Activated CD4-positive, alpha-beta T cell treated with anti-CD3 and anti-CD28 coated beads, Interleukin-2, amount 10 ng/mL, durations not matched to agents 24 days and 14 days (primary cell): ENCODE data around the gene SHISAL2B. TPM values are rescaled to one million over a fixed set of nuclear protein-coding genes. Genes with fewer than 3 reads are reported as not detected.

Experiments used
- DNase-seq: peaks from one replicate; pipeline ENCODE4 v3.0.0; 2022
- H3K27ac Mint-ChIP-seq: one replicate; pipeline ENCODE4 v1.8.0; 2022; ENCODE audit warnings: mild to moderate bottlenecking, mixed read lengths
- H3K27me3 Mint-ChIP-seq: one replicate; pipeline ENCODE4 v1.8.0; 2022; ENCODE audit warnings: mixed read lengths
- H3K36me3 Mint-ChIP-seq: one replicate; pipeline ENCODE4 v1.8.0; 2022; ENCODE audit warnings: low read depth, mild to moderate bottlenecking, mixed read lengths
- H3K4me1 Mint-ChIP-seq: one replicate; pipeline ENCODE4 v1.8.0; 2021; ENCODE audit warnings: mixed read lengths
- H3K4me3 Mint-ChIP-seq: one replicate; pipeline ENCODE4 v1.8.0; 2022; ENCODE audit warnings: mild to moderate bottlenecking, moderate library complexity, mixed read lengths
- H3K9me3 Mint-ChIP-seq: one replicate; pipeline ENCODE4 v1.8.0; 2021; ENCODE audit warnings: mixed read lengths
- intact Hi-C: fragments of 100-400 bp; cut with micrococcal nuclease; formaldehyde crosslinking; loops from one replicate; pipeline ENCODE4 v1.15.1; 2023
- total RNA-seq: library from RNA; stranded (reverse); gene quantifications from 2 replicates; pipeline ENCODE4 v1.2.3, GENCODE V29; 2022

SHISAL2B gene
- total RNA-seq, 1 donor from 2014 or later, result not detected

DNA sequence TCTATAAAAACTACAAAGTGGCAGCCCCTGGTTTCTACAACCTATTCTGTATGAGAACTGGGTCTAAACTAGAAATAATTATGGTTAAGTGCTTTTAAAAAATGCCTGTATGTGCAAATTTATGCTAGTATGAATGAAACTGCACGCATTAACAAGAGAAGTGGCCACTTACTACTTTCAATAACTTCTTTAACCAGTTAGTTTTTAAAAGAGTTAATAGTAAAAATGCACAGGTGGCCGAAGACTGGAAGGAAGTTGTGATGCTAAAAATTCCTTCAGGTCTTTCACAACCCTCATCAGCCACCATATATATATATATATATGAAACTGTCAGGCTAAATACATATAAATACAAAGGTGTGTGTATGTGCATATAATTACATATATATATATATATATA lies 36.8 kb downstream of the SHISAL2B start:
- intact Hi-C loops, result no loop called here
- Mint-ChIP-seq H3K27ac (no peak overlapping the region), H3K36me3 (peaks cover 33% of the 10 kb centered on the region), H3K27me3 (no peaks in the 10 kb centered on the region), H3K9me3 (no peaks in the 10 kb centered on the region), H3K4me1 (peaks cover 3% of the 10 kb centered on the region), H3K4me3 (no peak overlapping the region)
- no peak for DNase-seq

DNA sequence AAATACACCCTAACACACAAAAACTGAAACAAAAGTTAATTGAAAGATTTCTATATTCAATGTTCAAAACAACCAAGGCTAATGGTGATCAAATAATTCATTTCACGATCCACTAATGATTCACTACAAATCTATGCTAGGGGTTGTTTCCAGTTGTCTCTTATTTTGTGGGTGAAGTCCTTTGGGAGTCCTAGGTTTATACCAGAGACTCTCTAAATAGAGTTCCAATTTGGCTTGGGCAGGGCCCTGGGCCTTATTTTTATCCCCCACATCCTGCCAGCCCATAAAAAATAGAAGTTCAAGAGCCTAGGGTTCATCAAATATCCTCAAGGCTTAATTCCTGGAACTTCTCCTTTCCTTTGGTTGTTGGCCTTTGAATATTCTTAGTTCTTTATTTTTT lies 52.1 kb downstream of the SHISAL2B start:
- Mint-ChIP-seq H3K9me3 (no peaks in the 10 kb centered on the region), H3K36me3 (peaks cover 11% of the 10 kb centered on the region), H3K4me1 (peaks cover 7% of the 10 kb centered on the region), H3K27ac (no peak overlapping the region), H3K27me3 (no peaks in the 10 kb centered on the region), H3K4me3 (no peak overlapping the region)
- intact Hi-C loops, result no loop called here
- DNase-seq, result no peak

GRCh38 chr5:64742821-64743220 lies 52.5 kb downstream of the SHISAL2B start:
- Mint-ChIP-seq H3K4me3 (no peak overlapping the region), H3K36me3 (peaks cover 9% of the 10 kb centered on the region), H3K27me3 (no peaks in the 10 kb centered on the region), H3K4me1 (peaks cover 7% of the 10 kb centered on the region), H3K27ac (no peak overlapping the region), H3K9me3 (no peaks in the 10 kb centered on the region)
- intact Hi-C loops, result no loop called here
- no peak for DNase-seq

GRCh38 chr5:64744914-64745313 lies 54.6 kb downstream of the SHISAL2B start:
- intact Hi-C loops, result no loop called here
- DNase-seq, result no peak
- Mint-ChIP-seq H3K4me3 (no peak overlapping the region), H3K36me3 (peaks cover 2% of the 10 kb centered on the region), H3K9me3 (no peaks in the 10 kb centered on the region), H3K27me3 (no peaks in the 10 kb centered on the region), H3K4me1 (peaks cover 9% of the 10 kb centered on the region), H3K27ac (peak overlapping the region; percentile 55)

DNA sequence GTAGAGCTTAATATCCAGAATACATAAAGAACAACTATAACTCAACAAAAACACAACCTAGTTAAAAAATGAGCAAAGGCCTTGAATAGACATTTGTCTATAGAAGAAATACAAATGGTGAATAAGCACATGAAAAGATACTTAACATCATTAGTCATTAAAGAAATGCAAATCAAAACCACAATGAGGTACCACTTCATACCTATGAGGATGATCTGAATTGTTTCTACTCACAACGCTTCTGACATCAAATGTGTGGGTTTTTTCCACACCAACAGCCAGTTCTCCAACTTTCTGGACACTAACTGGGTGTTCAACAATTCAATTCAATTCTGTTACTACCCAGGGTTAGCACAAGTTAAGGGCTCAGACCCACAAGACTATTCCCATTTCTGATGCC lies 56.1 kb downstream of the SHISAL2B start:
- no peak overlapping the region for H3K27ac Mint-ChIP-seq
- peaks cover 9% of the 10 kb centered on the region for H3K4me1 Mint-ChIP-seq
- DNase-seq, result no peak
- intact Hi-C loops, result no loop called here
- no peaks in the 10 kb centered on the region for H3K9me3 Mint-ChIP-seq
- H3K27me3 Mint-ChIP-seq, result no peaks in the 10 kb centered on the region
- H3K36me3 Mint-ChIP-seq, result peaks cover 2% of the 10 kb centered on the region
- H3K4me3 Mint-ChIP-seq, result no peak overlapping the region

DNA sequence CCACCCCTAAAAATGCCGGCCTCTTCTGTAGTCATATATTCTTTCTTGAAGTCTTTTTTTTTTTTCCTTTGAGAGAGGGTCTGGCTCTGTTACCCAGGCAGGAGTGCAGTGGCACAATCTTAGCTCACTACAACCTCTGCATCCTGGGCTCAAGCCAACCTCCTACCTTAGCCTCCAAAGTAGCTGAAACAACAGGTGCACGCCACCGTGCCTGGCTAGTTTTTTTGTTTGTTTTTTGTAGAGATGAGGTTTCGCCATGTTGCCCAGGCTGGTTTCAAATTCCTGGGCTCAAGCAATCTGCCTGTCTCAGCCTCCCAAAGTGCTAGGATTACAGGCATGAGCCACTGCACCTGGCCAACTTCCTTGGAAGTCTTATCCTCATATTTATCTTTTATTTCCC lies 59.1 kb downstream of the SHISAL2B start:
- peaks cover 4% of the 10 kb centered on the region for H3K36me3 Mint-ChIP-seq
- no peaks in the 10 kb centered on the region for H3K27me3 Mint-ChIP-seq
- H3K4me3 Mint-ChIP-seq, result no peak overlapping the region
- no peaks in the 10 kb centered on the region for H3K9me3 Mint-ChIP-seq
- no peak for DNase-seq
- intact Hi-C loops, result no loop called here
- no peak overlapping the region for H3K27ac Mint-ChIP-seq
- peaks cover 9% of the 10 kb centered on the region for H3K4me1 Mint-ChIP-seq

GRCh38 chr5:64754066-64754465 lies 63.8 kb downstream of the SHISAL2B start:
- intact Hi-C loops, result no loop called here

GRCh38 chr5:64758901-64759300 lies 68.6 kb downstream of the SHISAL2B start:
- intact Hi-C loops, result no loop called here
- no peak overlapping the region for H3K27ac Mint-ChIP-seq
- peaks cover 5% of the 10 kb centered on the region for H3K4me1 Mint-ChIP-seq
- no peaks in the 10 kb centered on the region for H3K27me3 Mint-ChIP-seq
- peaks cover 9% of the 10 kb centered on the region for H3K36me3 Mint-ChIP-seq
- DNase-seq, result no peak
- no peaks in the 10 kb centered on the region for H3K9me3 Mint-ChIP-seq
- H3K4me3 Mint-ChIP-seq, result no peak overlapping the region

More at GRCh38 chr5:64754066-64754465, 63.8 kb downstream of the SHISAL2B start:
- H3K4me1 Mint-ChIP-seq, result peaks cover 6% of the 10 kb centered on the region
- H3K9me3 Mint-ChIP-seq, result no peaks in the 10 kb centered on the region
- peaks cover 11% of the 10 kb centered on the region for H3K36me3 Mint-ChIP-seq
- H3K4me3 Mint-ChIP-seq, result no peak overlapping the region
- H3K27me3 Mint-ChIP-seq, result no peaks in the 10 kb centered on the region
- no peak overlapping the region for H3K27ac Mint-ChIP-seq
- no peak for DNase-seq

- Mint-ChIP-seq H3K4me3 (no peak overlapping the region), H3K4me1 (peaks cover 8% of the 10 kb centered on the region), H3K27ac (no peak overlapping the region), H3K36me3 (peaks cover 8% of the 10 kb centered on the region), H3K27me3 (no peaks in the 10 kb centered on the region), H3K9me3 (no peaks in the 10 kb centered on the region)
- intact Hi-C loops, result no loop called here
- DNase-seq, result no peak
Observed at GRCh38 chr5:64759960-64760660, 69.8 kb downstream of the SHISAL2B start.

GRCh38 chr5:64763948-64764503 lies 73.7 kb downstream of the SHISAL2B start:
- H3K27me3 Mint-ChIP-seq, result no peaks in the 10 kb centered on the region

GRCh38 chr5:64765804-64766504 lies 75.7 kb downstream of the SHISAL2B start:
- H3K4me3 Mint-ChIP-seq, result peak overlapping the region; percentile 49
- intact Hi-C loops, result loop anchor here (5.0 kb wide), 3 partner anchors 129 to 716 kb away; partner anchors contain the start of gene ADAMTS6
- H3K27me3 Mint-ChIP-seq, result no peaks in the 10 kb centered on the region
- peaks cover 39% of the 10 kb centered on the region for H3K4me1 Mint-ChIP-seq
- DNase-seq, result peak; percentile 61
- H3K36me3 Mint-ChIP-seq, result peaks cover 18% of the 10 kb centered on the region
- H3K27ac Mint-ChIP-seq, result peak overlapping the region; percentile 45
- H3K9me3 Mint-ChIP-seq, result no peaks in the 10 kb centered on the region

More at GRCh38 chr5:64763948-64764503, 73.7 kb downstream of the SHISAL2B start:
- H3K4me1 Mint-ChIP-seq, result peaks cover 28% of the 10 kb centered on the region
- no peaks in the 10 kb centered on the region for H3K9me3 Mint-ChIP-seq
- no peak overlapping the region for H3K27ac Mint-ChIP-seq
- H3K4me3 Mint-ChIP-seq, result no peak overlapping the region
- H3K36me3 Mint-ChIP-seq, result peaks cover 18% of the 10 kb centered on the region
- intact Hi-C loops, result no loop called here
- DNase-seq, result no peak

GRCh38 chr5:64766941-64767340 lies 76.6 kb downstream of the SHISAL2B start:
- Mint-ChIP-seq H3K9me3 (no peaks in the 10 kb centered on the region), H3K27me3 (no peaks in the 10 kb centered on the region), H3K27ac (peak overlapping the region; percentile 39), H3K36me3 (peaks cover 18% of the 10 kb centered on the region), H3K4me1 (peaks cover 39% of the 10 kb centered on the region), H3K4me3 (peak overlapping the region; percentile 97)
- intact Hi-C loops, result loop anchor here (5.0 kb wide), 3 partner anchors 130 to 715 kb away; partner anchors contain the start of gene ADAMTS6
- DNase-seq, result no peak
